H1 (cell line): ENCODE measurements around the gene IL1A. TPM values are rescaled to one million over a fixed set of nuclear protein-coding genes. Genes with fewer than 3 reads are reported as not detected.

ENCODE experiments used
- ATF3 ChIP-seq: IDR thresholded peaks from 2 replicates; pipeline ENCODE4 v1.6.1; 2011; ENCODE audit warnings: low read depth, mild to moderate bottlenecking, low read length; ENCODE audit not compliant: insufficient read depth
- GTF2F1 ChIP-seq: IDR thresholded peaks from 2 replicates; pipeline ENCODE4 v1.6.1; 2012; ENCODE audit warnings: low read depth, low read length, improper control_type of control experiment, borderline replicate concordance
- JUN ChIP-seq: IDR thresholded peaks from 2 replicates; pipeline ENCODE4 v1.6.1; 2011; ENCODE audit warnings: low read depth, mild to moderate bottlenecking, improper control_type of control experiment, low read length
- NRF1 ChIP-seq: IDR thresholded peaks from 2 replicates; pipeline ENCODE4 v1.6.1; 2011; ENCODE audit warnings: mild to moderate bottlenecking, low read depth, low read length, improper control_type of control experiment
- PHF8 ChIP-seq: fragments of 200-600 bp; sonication (generic); conservative IDR thresholded peaks from 2 replicates; pipeline ENCODE4 v1.7.1; 2012; ENCODE audit warnings: low read depth, mild to moderate bottlenecking, inconsistent platforms, low read length, moderate library complexity
- SP1 ChIP-seq: IDR thresholded peaks from 2 replicates; pipeline ENCODE4 v1.6.1; 2011; ENCODE audit warnings: low read depth, low read length
- polyA plus RNA-seq, 7 experiments: library from polyadenylated mRNA; depleted of rRNA in 3 of 7; stranded (reverse) in 5 of 7; unstranded in 2 of 7; fragments of >200 nt in 5 of 7; fragments of 200-250 nt in 2 of 7; gene quantifications; 1 replicate in 5 of 7; 2 replicates in 1 of 7; 4 replicates in 1 of 7; pipeline versions ENCODE4 v1.2.1 to v1.2.3, GENCODE V29; 2011 to 2013; ENCODE audit warnings: missing spikeins in 2 of 7, mixed read lengths in 2 of 7
- total RNA-seq: library from RNA; stranded (reverse); fragmentation: NEBNext Ultra II Directional; extraction: Animal tissue kit (Norgen Biotek cat#: 25700); gene quantifications from 2 replicates; pipeline ENCODE4 v1.2.1, GENCODE V29; 2021

IL1A gene
- total and polyA plus RNA-seq, 2 of the 8 experiments (the other 6 are each of a cell fraction or from before 2014, with no cell fraction given) = 0.32 to 0.74 TPM

GRCh38 chr2:112733456-112733855 lies 50.8 kb downstream of the IL1A start (continued):
- TF ChIP-seq JUN (no peak), PHF8 (no peak), NRF1 (no peak), SP1 (no peak), GTF2F1 (no peak), ATF3 (no peak)
